ENCODE data around the gene PJA1. TPM values are rescaled to one million over a fixed set of nuclear protein-coding genes. Genes with fewer than 3 reads are reported as not detected.
A peak's percentile ranks its signal among the peaks of the same experiment; 100 is the strongest.

PJA1 gene
- total RNA-seq, 1 donor from 2014 or later: 23.6 TPM

GRCh38 chrX:69142788-69143469 lies 22.3 kb downstream of the PJA1 start:
- no peak for TF ChIP-seq CTCF (IDR thresholded peaks at IDR 0.05)
- Histone ChIP-seq H3K4me3 (no peak overlapping the region), H3K27ac (no peak overlapping the region), H3K4me1 (no peaks in the 10 kb centered on the region), H3K36me3 (no peaks in the 10 kb centered on the region), H3K27me3 (no peaks in the 10 kb centered on the region), H3K9me3 (no peaks in the 10 kb centered on the region)
- intact Hi-C loops (cut with DNase I): no loop called here
- no peak for DNase-seq
- no peak for ATAC-seq

- ATAC-seq (no peak), DNase-seq (no peak)
- Histone ChIP-seq H3K36me3 (no peaks in the 10 kb centered on the region), H3K4me3 (no peak overlapping the region), H3K4me1 (no peaks in the 10 kb centered on the region), H3K9me3 (no peaks in the 10 kb centered on the region), H3K27me3 (no peaks in the 10 kb centered on the region), H3K27ac (no peak overlapping the region)
- TF ChIP-seq CTCF (IDR thresholded peaks at IDR 0.05): no peak
- intact Hi-C loops (cut with DNase I): no loop called here
These were observed 24.4 kb downstream of the PJA1 start for GRCh38 chrX:69140837-69141236.

- Histone ChIP-seq H3K27me3 (no peaks in the 10 kb centered on the region), H3K9me3 (no peaks in the 10 kb centered on the region), H3K4me1 (no peaks in the 10 kb centered on the region), H3K27ac (no peak overlapping the region), H3K4me3 (no peak overlapping the region), H3K36me3 (no peaks in the 10 kb centered on the region)
- DNase-seq: no peak
- TF ChIP-seq CTCF (IDR thresholded peaks at IDR 0.05): no peak
- intact Hi-C loops (cut with DNase I): no loop called here
- ATAC-seq: no peak
These were observed 25.7 kb downstream of the PJA1 start for GRCh38 chrX:69139516-69139915.

- DNase-seq: no peak
- no peak for ATAC-seq
- Histone ChIP-seq H3K9me3 (no peaks in the 10 kb centered on the region), H3K27ac (no peak overlapping the region), H3K36me3 (no peaks in the 10 kb centered on the region), H3K4me1 (no peaks in the 10 kb centered on the region), H3K27me3 (no peaks in the 10 kb centered on the region), H3K4me3 (no peak overlapping the region)
- intact Hi-C loops (cut with DNase I): no loop called here
- TF ChIP-seq CTCF (IDR thresholded peaks at IDR 0.05): no peak
These were observed 26.7 kb downstream of the PJA1 start for GRCh38 chrX:69138512-69138911.

GRCh38 chrX:69138118-69138390 lies 27.2 kb downstream of the PJA1 start:
- Histone ChIP-seq H3K27ac (peak overlapping the region; percentile 77), H3K36me3 (no peaks in the 10 kb centered on the region), H3K4me1 (no peaks in the 10 kb centered on the region), H3K4me3 (no peak overlapping the region), H3K27me3 (no peaks in the 10 kb centered on the region), H3K9me3 (no peaks in the 10 kb centered on the region)
- no peak for ATAC-seq
- intact Hi-C loops (cut with DNase I): no loop called here
- no peak for DNase-seq
- TF ChIP-seq CTCF (IDR thresholded peaks at IDR 0.05): no peak
